Mesenchymal stem cell (in vitro differentiated cells and primary cell): ENCODE results near the gene SMIM34.
"Not testable (repeated sequence)": the region's sequence is repeated elsewhere in the genome, so short reads cannot be mapped to it uniquely, and the experiment has no call there.

ENCODE experiments used
- DNase-seq: peaks from one replicate; pipeline ENCODE4 v3.0.0-alpha.2; 2013
- H2AFZ ChIP-seq: one replicate; pipeline ENCODE4 v1.6.1; 2013; ENCODE audit warnings: low read depth, mild to moderate bottlenecking, control low read depth, inconsistent platforms, low read length, moderate library complexity
- H2AK5ac ChIP-seq: 2 replicates; pipeline ENCODE4 v1.6.1; 2013; ENCODE audit warnings: low read length, moderate library complexity, mild to moderate bottlenecking, inconsistent platforms; ENCODE audit not compliant: severe bottlenecking
- H2BK120ac ChIP-seq: one replicate; pipeline ENCODE4 v1.6.1; 2013; ENCODE audit warnings: low read depth, mild to moderate bottlenecking, inconsistent platforms, low read length, moderate library complexity
- H2BK12ac ChIP-seq, 2 experiments: one replicate each; pipeline ENCODE4 v1.6.1; 2013; ENCODE audit warnings: inconsistent platforms in 2 of 2, low read length in 2 of 2, mild to moderate bottlenecking in 2 of 2, moderate library complexity in 2 of 2, control low read depth in 1 of 2
- H2BK15ac ChIP-seq: one replicate; pipeline ENCODE4 v1.6.1; 2013; ENCODE audit warnings: mild to moderate bottlenecking, low read depth, inconsistent platforms; ENCODE audit not compliant: poor library complexity, severe bottlenecking
- H2BK5ac ChIP-seq: 2 replicates; pipeline ENCODE4 v1.6.1; 2013; ENCODE audit warnings: low read depth, mild to moderate bottlenecking, low read length, control low read depth, inconsistent platforms; ENCODE audit not compliant: poor library complexity, severe bottlenecking
- H3K14ac ChIP-seq, 2 experiments: one replicate each; pipeline ENCODE4 v1.6.1; 2013; ENCODE audit warnings: inconsistent platforms in 2 of 2, low read length in 2 of 2, control low read depth in 1 of 2, mild to moderate bottlenecking in 1 of 2, moderate library complexity in 1 of 2
- H3K18ac ChIP-seq, 2 experiments: one replicate each; pipeline ENCODE4 v1.6.1; 2013; ENCODE audit warnings: inconsistent platforms in 2 of 2, low read length in 2 of 2, control low read depth in 1 of 2, low read depth in 1 of 2, mild to moderate bottlenecking in 1 of 2
- H3K23ac ChIP-seq, 2 experiments: one replicate each; pipeline ENCODE4 v1.6.1; 2013; ENCODE audit warnings: inconsistent platforms in 2 of 2, low read length in 2 of 2, mild to moderate bottlenecking in 2 of 2, moderate library complexity in 2 of 2, control low read depth in 1 of 2
- H3K27ac ChIP-seq: 2 replicates; pipeline ENCODE4 v1.5.1; 2013; ENCODE audit warnings: mild to moderate bottlenecking, moderate library complexity, low read length, control low read depth, inconsistent platforms; ENCODE audit not compliant: poor library complexity, severe bottlenecking
- H3K27me3 ChIP-seq, 2 experiments: 2 replicates each; pipeline versions ENCODE4 v1.6.1 to v1.7.0; 2013; ENCODE audit warnings: low read length in 2 of 2, mild to moderate bottlenecking in 2 of 2, moderate library complexity in 2 of 2, control low read depth in 1 of 2, inconsistent platforms in 1 of 2; ENCODE audit not compliant: control insufficient read depth in 1 of 2, insufficient read depth in 1 of 2
- H3K36me3 ChIP-seq, 2 experiments: 2 replicates each; pipeline versions ENCODE4 v1.6.1 to v1.7.0; 2013; ENCODE audit warnings: low read length in 2 of 2, control low read depth in 1 of 2, inconsistent platforms in 1 of 2, low read depth in 1 of 2, mild to moderate bottlenecking in 1 of 2; ENCODE audit not compliant: insufficient read depth in 2 of 2, control insufficient read depth in 1 of 2
- H3K4ac ChIP-seq, 2 experiments: one replicate each; pipeline ENCODE4 v1.6.1; 2013; ENCODE audit warnings: inconsistent platforms in 2 of 2, low read length in 2 of 2, mild to moderate bottlenecking in 2 of 2, moderate library complexity in 2 of 2, control low read depth in 1 of 2, low read depth in 1 of 2
- H3K4me1 ChIP-seq: 2 replicates; pipeline ENCODE4 v1.6.1; 2013; ENCODE audit warnings: low read depth, low read length, control low read depth; ENCODE audit not compliant: control insufficient read depth, insufficient read depth
- H3K4me2 ChIP-seq: 2 replicates; pipeline ENCODE4 v1.6.1; 2013; ENCODE audit warnings: low read length, mild to moderate bottlenecking, inconsistent platforms; ENCODE audit not compliant: poor library complexity, severe bottlenecking
- H3K4me3 ChIP-seq, 2 experiments: 2 replicates each; pipeline versions ENCODE4 v1.5.1 to v1.7.0; 2013; ENCODE audit warnings: low read length in 2 of 2, mild to moderate bottlenecking in 2 of 2, control low read depth in 1 of 2, low read depth in 1 of 2; ENCODE audit not compliant: insufficient read depth in 1 of 2
- H3K79me1 ChIP-seq: replicated peaks from 2 replicates; pipeline ENCODE4 v1.6.1; 2013; ENCODE audit warnings: mild to moderate bottlenecking, control low read depth, low read length, inconsistent platforms; ENCODE audit not compliant: poor library complexity, severe bottlenecking
- H3K9ac ChIP-seq: 2 replicates; pipeline ENCODE4 v1.7.0; 2013; ENCODE audit warnings: mild to moderate bottlenecking, low read length, moderate library complexity
- H3K9me3 ChIP-seq: 2 replicates; pipeline ENCODE4 v1.7.0; 2013; ENCODE audit warnings: mild to moderate bottlenecking, low read length; ENCODE audit not compliant: control insufficient read depth
- H4K8ac ChIP-seq: one replicate; pipeline ENCODE4 v1.6.1; 2013; ENCODE audit warnings: inconsistent platforms, mild to moderate bottlenecking, low read length, moderate library complexity
- H4K91ac ChIP-seq: one replicate; pipeline ENCODE4 v1.6.1; 2013; ENCODE audit warnings: mild to moderate bottlenecking, low read length, inconsistent platforms
- WGBS: methylation state at CpG from one replicate; pipeline ENCODE4 v1.1.7; 2013; ENCODE audit warnings: mixed read lengths; 5-methylcytosine and 5-hydroxymethylcytosine counted together

SMIM34 gene

GRCh38 chr21:34375619-34375972 is 48.2 kb downstream of the SMIM34 start:
- H3K14ac ChIP-seq, H3K27ac ChIP-seq, H3K4me1 ChIP-seq, H2BK120ac ChIP-seq, H3K4ac ChIP-seq, H2BK12ac ChIP-seq, H4K8ac ChIP-seq, H2BK15ac ChIP-seq, H3K23ac ChIP-seq, H3K4me2 ChIP-seq, H2AK5ac ChIP-seq, H3K79me1 ChIP-seq, H3K18ac ChIP-seq, H2AFZ ChIP-seq, H3K36me3 ChIP-seq, H3K9ac ChIP-seq, DNase-seq, H3K4me3 ChIP-seq, H3K9me3 ChIP-seq, H2BK5ac ChIP-seq, H4K91ac ChIP-seq, H3K27me3 ChIP-seq: not testable (repeated sequence)
- no CpG with 5 or more reads among the region's 33 CpGs for WGBS

GRCh38 chr21:34374940-34375618 is 48.7 kb downstream of the SMIM34 start, which contains the start of gene SMIM11:
SMIM11 (plus strand) TSS chr21:34375507; CDS start chr21:34379505, 3,998 bp downstream.
- H2AFZ ChIP-seq, H2BK12ac ChIP-seq, H4K8ac ChIP-seq, H3K4ac ChIP-seq, H2BK5ac ChIP-seq, H3K9me3 ChIP-seq, H4K91ac ChIP-seq, H3K36me3 ChIP-seq, H3K79me1 ChIP-seq, DNase-seq, H3K4me1 ChIP-seq, H3K4me2 ChIP-seq, H3K27ac ChIP-seq, H3K23ac ChIP-seq, H2BK15ac ChIP-seq, H3K14ac ChIP-seq, H3K4me3 ChIP-seq, H2BK120ac ChIP-seq, H3K18ac ChIP-seq, H2AK5ac ChIP-seq, H3K9ac ChIP-seq, H3K27me3 ChIP-seq: not testable (repeated sequence)
- no CpG with 5 or more reads among the region's 49 CpGs for WGBS

- H3K27ac ChIP-seq, DNase-seq: not testable (repeated sequence)
- WGBS: no CpG with 5 or more reads among the region's 8 CpGs
Observed at GRCh38 chr21:34374462-34374861, 49.3 kb downstream of the SMIM34 start.

GRCh38 chr21:34372321-34372720 is 51.4 kb downstream of the SMIM34 start:
- no peak overlapping the region for H2BK5ac ChIP-seq
- H4K8ac ChIP-seq: no peak overlapping the region
- no peak overlapping the region for H4K91ac ChIP-seq
- H3K18ac ChIP-seq: no peak overlapping the region
- no peak overlapping the region for H2BK12ac ChIP-seq
- DNase-seq: no peak
- H3K23ac ChIP-seq: no peak overlapping the region
- no peaks in the 10 kb centered on the region for H3K36me3 ChIP-seq
- H3K79me1 ChIP-seq: no peaks in the 10 kb centered on the region
- H3K27ac ChIP-seq: no peak overlapping the region
- H3K27me3 ChIP-seq: peaks cover 0 to 7% of the 10 kb centered on the region in 2 experiments
- H3K4me2 ChIP-seq: no peak overlapping the region
- no peak overlapping the region for H3K4me3 ChIP-seq
- H3K9ac ChIP-seq: no peak overlapping the region
- H3K9me3 ChIP-seq: no peaks in the 10 kb centered on the region
- H3K14ac ChIP-seq: peak overlapping the region in 1 of 2 experiments; percentile 1
- H2AK5ac ChIP-seq: no peak overlapping the region
- H2BK120ac ChIP-seq: no peak overlapping the region
- H3K4ac ChIP-seq: no peak overlapping the region
- 97% methylated on average over 4 of the region's 5 CpGs for WGBS
- H2AFZ ChIP-seq: no peak overlapping the region
- no peak overlapping the region for H2BK15ac ChIP-seq
- H3K4me1 ChIP-seq: no peaks in the 10 kb centered on the region

More at GRCh38 chr21:34374462-34374861, 49.3 kb downstream of the SMIM34 start:
- H2BK5ac ChIP-seq, H3K23ac ChIP-seq, H3K4me1 ChIP-seq, H2AK5ac ChIP-seq, H3K36me3 ChIP-seq, H3K14ac ChIP-seq, H4K91ac ChIP-seq, H3K79me1 ChIP-seq, H3K4ac ChIP-seq, H2BK15ac ChIP-seq, H3K4me2 ChIP-seq, H2AFZ ChIP-seq, H4K8ac ChIP-seq, H2BK120ac ChIP-seq, H3K18ac ChIP-seq, H2BK12ac ChIP-seq, H3K27me3 ChIP-seq, H3K4me3 ChIP-seq, H3K9me3 ChIP-seq, H3K9ac ChIP-seq: not testable (repeated sequence)
